Loucy (cell line): ENCODE data around the gene CMTM8.

ENCODE experiments used
- CTCF ChIP-seq: fragments of 200-600 bp; sonication (generic); conservative IDR thresholded peaks from 2 replicates; pipeline ENCODE4 v1.5.1; 2014; ENCODE audit warnings: mild to moderate bottlenecking, antibody characterized with exemption, low read length
- EZH2phosphoT487 ChIP-seq: fragments of 200-600 bp; IDR thresholded peaks from 2 replicates; pipeline ENCODE4 v1.6.1; 2018; ENCODE audit warnings: antibody characterized with exemption, mild to moderate bottlenecking, moderate library complexity, borderline replicate concordance

GRCh38 chr3:32397941-32398340 is 159.5 kb downstream of the CMTM8 start:
- no peak for TF ChIP-seq CTCF
- no peak for TF ChIP-seq EZH2phosphoT487
